GM21360 (cell line): Measurements from ENCODE around the gene ITPKB.

ENCODE experiments used
- ATAC-seq: cut with Tn5 transposase; IDR thresholded peaks from one replicate; pipeline ENCODE4 v1.9.1; 2021; ENCODE audit warnings: mild to moderate bottlenecking, moderate library complexity; ENCODE audit not compliant: unreplicated experiment

Gene ITPKB

GRCh38 chr1:226586650-226587422, 152.2 kb downstream of the ITPKB start:
- no peak for ATAC-seq

- no peak for ATAC-seq
Observed at GRCh38 chr1:226586116-226586515, 153.0 kb downstream of the ITPKB start.

GRCh38 chr1:226584164-226584563, 154.9 kb downstream of the ITPKB start:
- no peak for ATAC-seq

- no peak for ATAC-seq
Observed at GRCh38 chr1:226582966-226583365, 156.1 kb downstream of the ITPKB start.
